ENCODE data around the gene CPXCR1. TPM values are rescaled to one million over a fixed set of nuclear protein-coding genes. Genes with fewer than 3 reads are reported as not detected.
"Not testable (repeated sequence)": the region's sequence is repeated elsewhere in the genome, so short reads cannot be mapped to it uniquely, and the experiment has no call there.

The CPXCR1 gene
- not detected in 2 replicates for total RNA-seq
- not detected for polyA plus RNA-seq (2012)

DNA sequence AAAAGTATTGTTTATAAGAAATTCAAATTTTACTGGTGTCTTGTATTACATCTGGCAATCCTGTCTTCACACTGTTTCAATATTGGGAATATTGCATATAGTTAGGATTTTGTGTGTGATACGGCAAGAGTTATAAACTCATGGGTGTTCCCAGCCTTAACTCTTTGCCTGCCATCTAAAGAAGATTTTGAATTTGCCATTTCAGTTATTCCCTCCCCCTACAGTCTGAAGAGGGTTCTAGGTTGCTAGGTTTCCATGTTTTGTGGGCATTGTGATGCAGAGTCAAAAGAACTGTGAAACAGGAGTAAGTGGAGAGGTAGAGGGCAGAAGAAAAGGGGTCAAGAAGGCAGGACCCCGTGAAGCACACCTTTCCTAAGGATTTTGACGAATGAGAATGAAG lies at the start of gene CPXCR1:
CPXCR1 (plus strand) TSS at position 301 of the 400 bp plus-strand sequence. CDS start 6,190 bp downstream, outside the sequence.
- no peak for DNase-seq (ENCODE audit: low read depth)

DNA sequence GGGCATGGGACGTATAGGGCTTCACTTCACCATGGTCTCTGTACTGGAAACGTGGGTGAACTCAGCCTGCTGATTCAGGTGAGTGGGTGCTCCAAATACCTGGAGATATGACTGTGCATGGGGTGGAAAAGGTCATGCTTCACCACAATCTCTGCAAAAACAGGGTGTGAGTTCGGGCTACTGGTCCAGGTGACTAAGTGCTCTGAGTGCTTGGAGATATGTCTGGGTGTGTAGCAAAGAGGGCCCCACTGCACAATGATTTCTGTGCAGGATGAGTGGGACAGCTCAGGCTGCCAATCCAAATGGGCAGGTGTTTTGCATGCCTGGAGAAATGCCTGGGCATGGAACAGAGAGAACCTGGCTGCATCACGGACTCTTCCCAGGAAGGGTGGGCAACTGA lies 11.2 kb upstream of the CPXCR1 start:
- DNase-seq (ENCODE audit: low read depth) = no peak

DNA sequence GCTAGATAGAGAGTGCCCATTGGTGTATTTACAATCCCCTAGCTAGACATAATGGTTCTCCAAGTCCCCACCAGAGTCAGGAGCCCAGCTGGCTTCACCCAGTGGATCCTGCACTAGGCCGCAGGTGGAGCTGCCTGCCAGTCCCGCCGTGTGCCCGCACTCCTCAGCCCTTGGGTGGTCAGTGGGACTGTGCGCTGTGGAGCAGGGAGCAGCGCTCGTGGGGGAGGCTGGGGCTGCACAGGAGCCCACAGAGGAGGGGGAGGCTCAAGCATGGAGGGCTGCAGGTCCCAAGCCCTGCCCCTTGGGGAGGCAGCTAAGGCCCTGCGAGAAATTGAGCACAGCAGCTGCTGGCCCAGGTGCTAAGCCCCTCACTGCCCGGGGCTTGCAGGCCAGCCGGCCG lies 810 bp upstream of the CPXCR1 start:
- DNase-seq (ENCODE audit: low read depth) = not testable (repeated sequence)

DNA sequence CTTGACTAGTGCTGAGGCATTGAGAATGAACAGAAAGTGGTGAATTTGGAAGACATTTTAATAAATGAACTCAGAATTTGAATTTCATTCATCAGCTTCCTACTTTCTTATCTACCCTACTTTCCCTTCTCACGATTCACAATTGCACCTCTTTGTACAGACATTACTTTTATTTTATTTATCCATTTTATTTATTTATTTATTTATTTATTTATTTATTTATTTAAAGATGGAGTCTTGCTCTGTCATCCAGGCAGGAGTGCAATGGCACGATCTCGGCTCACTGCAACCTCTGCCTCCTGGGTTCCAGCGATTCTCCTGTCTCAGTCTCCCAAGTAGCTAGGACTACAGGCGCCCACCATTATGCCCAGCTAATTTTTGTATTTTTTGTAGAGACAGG lies 5.3 kb downstream of the CPXCR1 start:
- DNase-seq (ENCODE audit: low read depth) = not testable (repeated sequence)

DNA sequence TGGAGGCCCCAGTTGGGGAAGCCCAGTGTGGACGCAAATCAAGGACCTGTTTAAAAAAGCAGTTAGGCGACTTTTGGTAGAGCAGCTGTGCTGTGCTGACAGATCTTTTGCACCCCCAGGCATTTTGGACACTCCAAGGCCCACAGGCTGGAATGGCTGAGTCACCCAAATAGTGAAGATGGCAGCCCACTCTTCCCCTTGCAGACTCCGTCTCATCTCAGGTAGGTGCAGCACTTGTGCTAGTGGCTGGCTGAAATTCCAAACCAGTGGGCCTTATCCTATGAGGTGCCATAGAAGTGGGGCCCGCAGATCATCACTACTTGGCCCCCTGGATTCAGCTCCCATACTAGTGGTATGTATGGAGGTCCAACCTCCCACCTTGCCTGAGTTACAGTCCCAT lies 42.8 kb downstream of the CPXCR1 start:
- DNase-seq (ENCODE audit: low read depth) = no peak
